ENCODE results near the gene GOLT1A. TPM values are rescaled to one million over a fixed set of nuclear protein-coding genes. Genes with fewer than 3 reads are reported as not detected.

Gene GOLT1A
- total RNA-seq, 1 donor from 2014 or later: 0.40 TPM

DNA sequence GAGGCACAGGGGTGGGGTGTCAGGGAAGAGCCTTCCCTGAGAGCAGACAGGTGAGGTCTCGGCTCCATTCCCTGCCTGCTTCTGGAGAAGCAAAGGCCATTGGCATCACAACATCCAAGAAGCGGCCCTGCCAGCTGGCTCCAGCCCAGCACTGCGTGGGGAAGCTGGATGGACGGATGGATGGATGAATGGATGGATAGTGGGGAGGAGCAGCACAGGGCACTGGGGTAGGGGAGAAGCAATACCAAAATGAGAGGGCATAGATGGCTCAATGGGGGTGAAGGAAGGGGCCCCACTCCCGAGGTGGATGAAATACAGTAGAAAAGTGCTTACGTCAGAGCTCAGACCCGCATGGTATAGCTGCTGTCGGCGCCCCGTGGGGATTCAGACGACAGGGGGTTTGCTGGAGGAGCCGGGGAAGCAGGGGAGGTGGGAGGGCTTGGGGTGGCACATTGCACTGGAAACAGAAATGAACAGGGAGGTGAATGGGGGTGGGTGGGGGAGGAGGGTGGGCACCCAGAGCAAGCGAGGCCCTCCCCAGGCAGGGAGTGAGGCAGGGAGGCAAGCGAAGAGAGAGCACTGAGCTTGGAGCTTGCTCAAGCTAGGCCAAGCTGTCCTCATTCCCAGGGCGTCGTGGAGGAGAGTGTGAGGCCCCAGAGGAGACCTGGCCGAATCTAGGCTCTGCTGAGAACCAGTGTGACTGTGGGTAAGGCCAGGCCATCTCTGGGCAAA is 9.5 kb upstream of the GOLT1A start:
- intact Hi-C loops (cut with DNase I): no loop called here
- ATAC-seq: no peak
- DNase-seq (ENCODE audit: low spot score): no peak

DNA sequence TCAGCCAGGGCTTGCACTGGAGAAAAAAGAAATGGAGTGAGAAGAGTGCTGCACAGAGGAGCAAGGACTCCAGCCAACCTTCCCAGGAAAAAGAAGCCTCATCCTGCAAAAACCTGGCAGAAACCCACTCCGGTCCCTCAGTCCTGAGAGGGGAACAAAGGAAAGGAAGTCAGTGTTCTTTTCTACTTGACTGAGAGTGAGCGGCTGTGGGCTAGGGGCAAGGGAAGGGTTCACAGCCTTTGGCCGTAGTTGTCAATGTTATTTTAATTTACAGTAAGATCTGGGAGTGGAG is 8.9 kb upstream of the GOLT1A start:
- DNase-seq (ENCODE audit: low spot score) (no peak), ATAC-seq (no peak)
- intact Hi-C loops (cut with DNase I): no loop called here

DNA sequence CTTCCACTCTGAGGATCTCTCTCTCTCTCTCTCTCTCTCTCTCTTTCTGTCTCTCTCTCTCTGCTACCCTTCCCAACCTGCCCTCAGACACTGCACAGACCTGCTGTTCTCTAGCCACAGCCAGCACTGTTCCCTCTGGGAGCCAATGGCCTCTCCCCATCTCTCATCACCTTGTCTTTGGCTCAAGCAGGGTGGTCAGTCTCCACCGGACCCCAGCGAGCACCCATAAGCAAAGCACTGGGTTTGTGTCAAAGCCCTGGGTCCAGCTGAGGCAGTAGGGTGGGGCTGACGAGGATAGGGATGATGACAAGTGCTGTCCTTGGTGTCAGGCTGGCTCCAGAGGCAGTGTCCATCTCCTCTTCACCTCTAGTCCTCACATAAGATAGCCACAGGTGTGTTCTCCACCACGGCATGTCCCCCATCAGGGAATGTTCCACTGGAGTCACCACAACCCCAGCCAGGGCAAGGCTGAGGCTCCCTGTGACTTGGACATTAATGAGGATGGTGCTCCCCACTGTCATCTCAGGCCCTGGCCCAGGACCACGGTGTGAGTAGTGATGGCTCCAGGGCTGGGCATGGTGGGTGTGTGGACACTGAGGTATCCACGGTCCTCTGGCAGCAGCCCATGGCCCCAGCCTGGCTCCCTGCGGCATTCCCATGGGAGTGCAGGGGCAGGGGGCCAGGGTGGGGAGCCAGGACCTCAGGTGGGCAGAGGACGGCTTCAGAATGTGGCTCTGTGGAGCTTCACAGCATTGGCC is 8.4 kb upstream of the GOLT1A start:
- ATAC-seq: no peak
- DNase-seq (ENCODE audit: low spot score): no peak
- intact Hi-C loops (cut with DNase I): no loop called here

DNA sequence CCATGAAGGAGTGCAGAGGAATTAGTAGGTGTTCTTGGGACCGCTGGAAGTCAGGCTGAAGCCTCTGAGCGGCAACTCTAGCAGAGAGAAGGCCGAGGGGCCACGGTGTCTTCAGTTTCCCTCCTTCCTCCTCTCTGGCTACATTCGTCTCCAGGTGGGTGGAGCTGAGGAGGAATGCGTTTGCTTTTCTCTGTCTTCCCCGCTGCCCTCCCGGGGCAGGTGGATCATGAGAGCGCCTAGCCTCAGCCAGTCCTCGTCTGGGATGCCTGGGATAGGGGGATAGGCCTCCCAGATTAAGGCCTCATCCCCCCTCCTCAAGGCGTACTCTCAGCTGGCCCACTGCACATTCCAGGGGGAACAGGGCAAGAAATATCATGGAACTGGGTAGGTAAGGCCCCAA is 7.5 kb upstream of the GOLT1A start:
- no peak for ATAC-seq

DNA sequence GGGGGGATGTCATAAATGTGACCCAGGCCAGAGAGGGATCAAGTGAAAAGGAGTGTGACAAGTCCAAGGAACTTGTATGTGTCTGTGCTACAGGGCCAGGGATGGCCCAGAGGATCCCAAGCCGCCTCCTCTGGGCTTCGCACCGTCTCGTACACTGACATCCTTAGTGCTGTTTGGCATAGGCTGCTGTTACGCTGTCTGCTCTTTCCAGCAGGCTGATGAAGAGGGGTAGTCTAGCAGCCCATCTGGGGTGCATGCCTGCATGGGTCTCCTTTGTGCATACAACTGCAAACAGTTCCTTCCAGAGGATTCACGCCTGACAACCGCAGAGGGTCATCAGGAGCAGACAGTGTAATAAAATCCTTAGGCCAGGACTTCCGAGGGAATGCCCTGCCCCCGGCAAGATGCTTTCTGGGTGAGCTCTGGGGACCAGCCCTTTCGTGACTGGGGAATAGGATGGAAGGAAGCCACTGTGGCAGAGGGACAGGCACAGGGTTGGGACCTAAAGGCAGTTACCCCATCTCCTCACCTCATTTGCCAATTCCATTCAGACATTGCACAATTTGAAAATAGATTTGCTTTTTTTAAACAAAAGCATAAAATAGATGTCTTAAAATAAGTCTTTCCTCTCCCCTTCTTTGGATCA is 6.3 kb upstream of the GOLT1A start:
- ATAC-seq: peak; percentile 72
- no peak for DNase-seq (ENCODE audit: low spot score)
- intact Hi-C loops (cut with DNase I): loop anchor here (5.0 kb wide), 1 partner anchor 142 kb away; no protein-coding TSS in a partner anchor

More for the DNA sequence above, 7.5 kb upstream of the GOLT1A start:
- intact Hi-C loops (cut with DNase I): no loop called here
- DNase-seq (ENCODE audit: low spot score): no peak

DNA sequence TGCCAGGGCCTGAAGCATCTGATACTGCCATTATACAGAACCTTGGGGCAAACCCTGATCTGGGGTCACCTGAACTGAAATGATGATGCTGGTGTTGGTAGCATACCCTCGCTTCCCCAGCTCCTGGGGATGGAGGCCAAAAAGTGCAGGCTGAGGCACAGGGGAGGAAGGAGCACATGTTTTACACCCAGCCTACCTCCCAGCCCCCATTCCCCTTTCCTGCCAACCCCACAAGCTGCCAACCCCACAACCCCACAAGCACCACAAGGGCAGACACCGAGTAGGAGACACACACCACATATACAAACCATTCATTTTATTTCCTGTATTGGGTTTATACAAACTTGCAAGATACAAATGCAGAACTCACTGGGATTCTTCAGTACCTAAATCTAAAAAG is 4.8 kb upstream of the GOLT1A start:
- no peak for ATAC-seq
- intact Hi-C loops (cut with DNase I): loop anchor here (5.0 kb wide), 1 partner anchor 144 kb away; no protein-coding TSS in a partner anchor
- no peak for DNase-seq (ENCODE audit: low spot score)

DNA sequence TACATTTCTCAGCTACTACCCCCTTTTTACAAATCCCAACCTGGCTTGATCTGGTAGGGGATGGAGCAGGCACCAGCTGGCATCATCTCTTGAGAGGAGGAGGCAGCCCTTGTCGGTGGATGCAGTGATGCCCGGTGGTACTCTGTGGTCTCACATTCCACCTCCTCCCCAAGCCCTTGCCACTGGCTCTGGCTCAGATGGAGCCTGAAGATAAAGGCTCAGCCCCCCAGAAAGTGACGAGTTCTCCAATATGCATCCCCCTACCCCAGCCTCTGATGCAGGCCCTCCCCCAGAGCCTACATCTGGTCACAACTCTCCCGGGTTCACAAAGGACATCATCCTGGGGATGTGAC is 3.8 kb upstream of the GOLT1A start:
- DNase-seq (ENCODE audit: low spot score) (no peak), ATAC-seq (no peak)
- intact Hi-C loops (cut with DNase I): loop anchor here (5.0 kb wide), 1 partner anchor 145 kb away; no protein-coding TSS in a partner anchor

DNA sequence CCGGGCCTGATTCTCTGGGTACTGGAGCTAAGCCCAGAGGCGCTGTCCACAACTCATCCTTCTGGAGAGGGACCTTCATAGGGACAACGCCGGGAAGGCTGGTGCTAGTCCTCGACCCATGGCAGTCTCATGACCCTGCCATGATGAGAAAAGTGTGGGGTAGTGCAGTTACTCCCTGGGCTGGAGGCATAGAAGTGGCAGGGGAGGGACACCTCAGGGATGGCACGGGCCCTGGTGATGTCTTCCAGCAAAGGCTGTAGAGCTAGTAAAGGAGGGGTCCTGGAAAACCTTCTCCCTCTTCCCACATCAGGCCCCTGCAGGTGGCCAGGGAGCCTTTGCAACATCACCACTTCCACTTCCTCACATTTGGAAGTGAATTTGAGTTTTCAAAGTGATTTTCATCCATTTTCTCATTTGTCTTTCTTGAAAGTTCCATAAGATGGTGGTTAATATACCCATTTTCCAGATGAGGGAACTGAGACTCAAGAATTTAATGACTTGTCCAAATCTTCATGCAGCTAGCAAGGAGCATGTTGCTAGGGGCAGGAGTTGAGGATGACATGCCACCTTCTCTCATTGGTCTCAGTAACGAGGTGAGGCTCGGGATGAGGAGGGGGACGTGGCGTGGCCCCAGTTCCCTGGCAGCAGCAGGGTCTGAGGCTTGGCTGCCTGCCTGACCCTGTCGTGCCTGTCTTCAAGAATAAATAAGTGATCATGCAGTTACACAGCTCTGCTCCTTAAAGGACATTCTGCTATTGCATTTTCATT is 3.3 kb upstream of the GOLT1A start:
- intact Hi-C loops (cut with DNase I): loop anchor here (5.0 kb wide), 1 partner anchor 145 kb away; no protein-coding TSS in a partner anchor

DNA sequence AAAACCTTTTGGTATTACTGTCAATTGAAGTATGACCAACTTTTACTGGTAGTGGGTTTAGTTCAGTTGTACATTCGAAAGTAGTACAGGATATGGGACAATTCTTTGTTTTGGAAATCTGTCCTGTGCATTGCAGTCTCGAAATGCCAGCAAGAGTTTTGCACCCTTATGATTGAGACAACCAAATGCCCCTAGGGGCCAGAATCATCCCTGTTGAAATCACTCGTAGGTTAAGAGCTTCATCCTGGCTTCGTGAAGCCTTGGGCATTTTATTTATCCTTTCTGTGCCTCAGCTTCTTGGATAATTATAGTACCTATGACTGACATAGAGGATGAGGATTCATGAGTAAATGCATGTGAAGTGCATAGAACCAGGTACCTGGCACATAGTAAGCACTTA is 2.4 kb upstream of the GOLT1A start:
- DNase-seq (ENCODE audit: low spot score) (no peak), ATAC-seq (no peak)
- intact Hi-C loops (cut with DNase I): loop anchor here (5.0 kb wide), 1 partner anchor 146 kb away; no protein-coding TSS in a partner anchor

More for the DNA sequence above, 3.3 kb upstream of the GOLT1A start:
- DNase-seq (ENCODE audit: low spot score) (no peak), ATAC-seq (no peak)

DNA sequence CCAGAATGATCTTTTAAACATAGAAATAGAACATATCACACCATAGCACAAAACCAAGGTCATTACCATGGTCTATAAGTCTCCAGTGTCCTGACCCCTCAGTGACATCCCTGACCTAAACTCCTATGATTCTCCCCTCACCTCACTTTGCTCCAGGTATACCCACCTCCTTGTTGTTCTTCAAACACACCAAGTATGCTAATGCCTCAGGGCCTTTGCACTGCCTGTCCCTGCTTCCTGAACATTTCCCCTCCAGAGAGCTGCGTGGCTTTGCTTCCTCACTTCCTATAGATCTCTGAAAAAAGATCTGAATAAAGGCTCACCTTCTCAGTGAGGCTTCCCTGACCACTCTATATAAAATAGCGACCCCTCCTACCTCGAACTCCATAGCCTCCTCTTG is 1.1 kb downstream of the GOLT1A start:
- ATAC-seq: no peak
- intact Hi-C loops (cut with DNase I): loop anchor here (2.0 kb wide), 1 partner anchor 62 kb away; no protein-coding TSS in a partner anchor

DNA sequence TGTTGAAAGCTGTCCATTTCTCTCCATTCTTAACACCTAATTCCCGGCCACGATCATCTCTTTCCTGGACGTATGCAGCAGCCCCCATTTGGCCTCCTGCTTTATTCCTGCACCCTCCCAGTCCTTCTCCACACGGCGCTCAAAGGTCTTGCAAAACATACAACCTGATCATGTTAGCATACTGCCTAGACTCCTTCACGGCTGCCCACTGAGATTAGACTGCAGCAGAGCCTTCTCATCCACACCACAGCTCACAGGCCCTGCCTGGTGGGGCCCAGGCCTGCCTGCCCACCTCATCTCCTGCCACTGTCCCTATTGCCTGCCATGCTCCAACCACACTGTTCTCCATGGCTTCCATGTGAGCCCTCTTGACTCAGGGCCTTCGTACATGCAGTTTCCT is 2.7 kb downstream of the GOLT1A start:
- intact Hi-C loops (cut with DNase I): no loop called here
- no peak for ATAC-seq

More for the DNA sequence above, 1.1 kb downstream of the GOLT1A start:
- DNase-seq (ENCODE audit: low spot score): no peak

DNA sequence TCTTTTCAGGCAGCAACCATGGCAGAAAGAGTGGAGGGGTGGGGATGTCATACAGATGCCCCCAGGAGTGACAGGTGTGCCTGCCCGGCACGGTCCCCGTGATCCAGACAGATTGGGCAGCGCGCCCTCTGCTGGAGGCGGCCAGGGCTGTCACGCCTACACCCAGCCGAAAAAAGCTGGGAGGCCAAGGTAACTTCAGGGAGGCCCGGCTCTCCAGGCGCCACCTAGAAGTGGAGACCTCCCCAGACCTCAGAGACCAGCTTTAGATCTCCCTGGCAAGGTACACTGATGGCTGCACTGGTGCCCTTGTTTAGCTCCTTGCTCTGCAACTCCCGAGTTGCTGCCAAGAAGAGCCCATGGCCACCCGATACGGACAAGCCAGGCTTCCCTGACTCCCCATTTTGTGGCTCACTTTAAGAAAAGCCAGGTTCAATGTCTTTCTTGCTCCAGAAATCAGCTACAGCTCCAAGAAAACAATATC is 6.6 kb downstream of the GOLT1A start:
- ATAC-seq (peak; percentile 91), DNase-seq (ENCODE audit: low spot score) (peak; percentile 82)
- intact Hi-C loops (cut with DNase I): no loop called here

More for the DNA sequence above, 2.7 kb downstream of the GOLT1A start:
- DNase-seq (ENCODE audit: low spot score): no peak

DNA sequence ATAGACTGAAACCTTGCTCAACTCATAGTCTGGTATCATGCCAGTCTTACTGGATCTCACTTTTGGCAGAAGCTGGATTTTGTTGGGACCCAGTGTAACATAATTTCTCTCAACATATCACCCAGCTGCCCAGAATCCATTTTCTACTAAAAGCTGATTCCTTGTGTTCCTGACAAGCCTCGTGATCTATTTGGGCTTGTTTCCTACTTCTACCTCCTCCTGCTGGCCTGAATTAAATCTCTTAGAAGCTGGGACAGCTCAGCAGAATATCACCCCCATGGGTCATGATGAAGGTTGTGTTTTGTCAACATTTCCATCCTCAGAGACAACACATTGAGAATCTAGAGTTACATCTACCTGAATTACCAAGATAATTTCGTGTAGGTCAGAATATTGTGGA is 7.7 kb downstream of the GOLT1A start:
- intact Hi-C loops (cut with DNase I): no loop called here
- ATAC-seq: peak; percentile 54

DNA sequence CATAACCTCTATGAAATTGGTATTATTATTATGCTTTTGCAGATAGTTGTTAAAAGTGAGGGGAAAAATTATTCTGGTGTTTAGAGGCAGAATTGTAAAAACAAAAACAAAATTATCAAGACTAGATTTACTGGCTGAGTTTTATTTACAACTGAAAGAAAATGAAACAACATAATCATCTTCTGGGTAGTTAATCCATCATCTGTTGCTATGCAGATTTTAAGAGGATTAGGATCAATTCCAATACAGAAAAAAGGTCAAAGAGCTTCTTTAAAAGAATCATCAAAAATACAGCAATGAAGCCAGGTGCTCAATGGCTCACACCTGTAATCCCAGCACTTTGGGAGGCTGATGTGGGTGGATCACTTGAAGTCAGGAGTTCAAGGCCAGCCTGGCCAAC is 8.3 kb downstream of the GOLT1A start:
- no peak for DNase-seq (ENCODE audit: low spot score)
- ATAC-seq: no peak
- intact Hi-C loops (cut with DNase I): no loop called here

More for the DNA sequence above, 7.7 kb downstream of the GOLT1A start:
- DNase-seq (ENCODE audit: low spot score): no peak

DNA sequence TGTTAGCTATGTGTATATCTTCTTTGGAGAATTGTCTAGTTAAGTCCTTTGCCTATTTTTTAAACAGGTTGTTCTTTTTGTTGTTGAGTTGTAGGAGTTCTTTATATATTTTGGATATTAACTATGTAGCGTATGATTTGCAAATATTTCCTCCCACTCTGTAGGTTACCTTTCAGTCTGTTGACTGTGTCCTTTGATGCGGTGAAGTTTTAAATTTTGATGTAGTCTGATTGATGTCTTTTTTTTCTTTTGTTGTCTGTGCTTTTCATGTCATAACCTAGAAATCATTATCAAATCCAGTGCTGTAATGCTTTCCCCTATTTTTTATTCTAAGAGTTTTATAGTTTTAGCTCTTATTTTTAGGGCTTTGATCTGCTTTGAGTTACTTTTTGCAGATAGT is 8.8 kb downstream of the GOLT1A start:
- DNase-seq (ENCODE audit: low spot score) (no peak), ATAC-seq (no peak)
- intact Hi-C loops (cut with DNase I): no loop called here

DNA sequence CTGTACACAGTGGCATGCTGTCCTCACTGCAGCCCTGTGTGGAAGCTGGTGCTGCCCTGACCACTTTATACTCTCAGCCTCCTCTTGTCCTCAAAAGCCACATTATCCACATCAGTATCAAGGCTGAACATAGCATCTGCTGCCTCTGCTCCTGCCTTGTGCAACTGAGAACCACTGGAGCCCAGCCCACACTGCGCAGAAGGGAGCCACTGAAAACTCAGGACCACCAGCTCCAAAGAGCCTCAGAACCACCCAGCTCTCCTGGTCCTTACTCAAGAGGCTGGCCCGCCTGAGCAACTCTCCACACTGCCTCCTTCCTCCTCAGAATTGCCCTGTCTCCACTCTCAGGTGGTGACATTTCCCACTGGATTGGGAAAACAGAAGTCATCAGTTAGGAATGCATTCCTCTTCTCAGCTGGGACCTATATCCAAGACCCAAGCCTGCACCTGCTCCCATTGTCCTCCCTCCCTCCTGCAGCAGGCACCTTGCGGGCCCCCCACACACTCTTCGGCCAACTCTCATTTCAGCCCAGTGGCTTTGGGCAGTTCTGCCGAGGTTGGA is 10.5 kb downstream of the GOLT1A start:
- DNase-seq (ENCODE audit: low spot score) (peak; percentile 28), ATAC-seq (no peak)
- intact Hi-C loops (cut with DNase I): no loop called here

DNA sequence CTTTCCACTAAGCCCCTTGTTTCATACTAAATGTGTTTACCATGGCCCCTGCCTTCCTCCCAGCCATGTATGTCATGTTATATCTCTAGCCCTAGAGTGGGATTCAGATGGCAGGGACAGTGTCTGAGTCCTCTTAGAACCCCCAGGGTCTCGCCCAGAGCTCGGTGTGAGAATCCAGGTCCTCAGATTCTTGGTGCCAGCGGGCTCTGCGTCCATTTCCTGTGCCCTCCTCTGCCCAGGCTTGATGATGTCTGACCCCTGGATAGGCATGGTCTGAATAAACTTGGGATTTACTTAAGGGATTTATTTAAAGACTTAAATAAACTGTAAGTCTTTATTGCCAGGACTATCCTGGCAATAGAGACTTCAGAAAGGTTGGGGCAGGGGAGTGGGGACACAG is 11.3 kb downstream of the GOLT1A start:
- DNase-seq (ENCODE audit: low spot score) (no peak), ATAC-seq (no peak)
- intact Hi-C loops (cut with DNase I): no loop called here

DNA sequence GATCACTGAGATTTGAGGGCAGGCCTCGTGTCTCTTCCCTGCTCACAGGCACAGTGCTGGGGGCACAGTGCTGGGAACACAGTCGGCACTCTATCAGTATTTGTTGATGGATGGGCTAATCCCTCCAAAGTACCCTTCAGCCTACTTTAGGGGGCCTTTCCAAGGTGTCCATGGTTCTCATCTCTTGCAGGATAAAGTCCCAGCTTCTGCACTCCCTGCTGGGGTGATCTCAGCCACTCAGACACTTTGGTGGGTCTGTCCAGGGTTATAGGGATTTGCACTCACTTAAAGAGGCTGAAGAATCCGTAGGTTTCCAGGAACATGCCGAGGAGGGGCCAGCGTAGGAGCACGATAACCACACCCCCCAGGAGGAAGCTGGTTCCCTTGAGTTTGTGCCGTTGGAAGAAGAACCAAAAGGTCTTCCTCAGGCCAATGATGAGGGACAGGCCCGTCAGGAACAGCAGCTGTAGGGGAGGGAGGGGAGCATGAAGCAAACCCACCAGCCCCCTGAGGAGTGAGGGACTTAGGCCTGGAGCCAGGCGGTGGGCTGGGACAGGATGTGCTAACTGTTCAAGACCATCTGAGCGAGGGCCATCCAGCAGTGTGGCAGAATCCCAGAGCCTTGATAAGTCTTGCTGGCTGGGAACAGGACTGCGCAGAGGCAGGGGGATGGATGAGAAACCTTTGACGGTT is 12.3 kb downstream of the GOLT1A start:
- DNase-seq (ENCODE audit: low spot score) (no peak), ATAC-seq (no peak)
- intact Hi-C loops (cut with DNase I): no loop called here
